Vein endothelial cell (primary cell): ENCODE results near the gene MTF2. TPM values are rescaled to one million over a fixed set of nuclear protein-coding genes. Genes with fewer than 3 reads are reported as not detected.

Experiments used
- total RNA-seq: library from RNA; depleted of rRNA; stranded (reverse); fragments of >200 nt; gene quantifications from 2 replicates; pipeline ENCODE4 v1.2.3, GENCODE V29; 2012

The MTF2 gene
- total RNA-seq = 39.8 and 40.8 TPM in 2 replicates

GRCh38 chr1:93078986-93079654 lies at the start of gene MTF2:
Gene MTF2, plus strand, starts transcription at chr1:93079283. Its CDS starts 244 bp downstream, at chr1:93079527.

GRCh38 chr1:93179886-93180722 lies 101.0 kb downstream of the MTF2 start, which contains the start of gene TMED5:
Gene TMED5, minus strand, starts transcription at chr1:93180413. Its CDS starts 171 bp downstream, at chr1:93180242.

GRCh38 chr1:93180723-93181613 lies 101.9 kb downstream of the MTF2 start, which contains the start of gene CCDC18:
Gene CCDC18, plus strand, starts transcription at chr1:93180724. Its CDS starts 2,638 bp downstream, at chr1:93183362.

Other genes with a start within 250 kb of the MTF2 start
- gene RPL5, start 247.2 kb upstream of the MTF2 start, total RNA-seq = 1,117 and 1,288 TPM in 2 replicates
- gene DIPK1A, start 117.8 kb upstream of the MTF2 start, total RNA-seq = 0.65 and 0.67 TPM in 2 replicates
- gene TMED5, start 101.1 kb downstream of the MTF2 start, total RNA-seq = 60.1 and 60.9 TPM in 2 replicates
- gene CCDC18, start 101.4 kb downstream of the MTF2 start, total RNA-seq = 4.6 and 9.3 TPM in 2 replicates